BE2C (cell line): ENCODE data around the gene BTC.
"Not testable (repeated sequence)": the region's sequence is repeated elsewhere in the genome, so short reads cannot be mapped to it uniquely, and the experiment has no call there.

Experiments used
- DNase-seq: peaks from one replicate; pipeline ENCODE4 v3.0.0-alpha.2; 2020
- H3K27me3 ChIP-seq: fragments of 250-450 bp; sonication (Bioruptor Pico); 2 replicates; pipeline ENCODE4 v1.5.1; 2020; ENCODE audit warnings: mild to moderate bottlenecking
- H3K36me3 ChIP-seq: fragments of 250-450 bp; sonication (Bioruptor Pico); 2 replicates; pipeline ENCODE4 v1.5.1; 2020; ENCODE audit warnings: mild to moderate bottlenecking
- H3K4me1 ChIP-seq: fragments of 250-450 bp; sonication (Bioruptor Pico); 2 replicates; pipeline ENCODE4 v1.5.1; 2020
- H3K4me3 ChIP-seq: 2 replicates; pipeline ENCODE4 v1.5.1; 2011; ENCODE audit warnings: low read depth, low read length
- H3K9me3 ChIP-seq: fragments of 250-450 bp; sonication (Bioruptor Pico); 2 replicates; pipeline ENCODE4 v1.5.1; 2020
- CTCF ChIP-seq: IDR thresholded peaks from 2 replicates; pipeline ENCODE4 v1.5.1; 2012; ENCODE audit warnings: mild to moderate bottlenecking, low read depth, low read length

Gene BTC

GRCh38 chr4:74734995-74735394 lies 59.3 kb downstream of the BTC start:
- no peaks in the 10 kb centered on the region for H3K9me3 ChIP-seq
- no peaks in the 10 kb centered on the region for H3K27me3 ChIP-seq
- TF ChIP-seq CTCF = no peak
- no peaks in the 10 kb centered on the region for H3K4me1 ChIP-seq
- H3K36me3 ChIP-seq = no peaks in the 10 kb centered on the region
- no peak overlapping the region for H3K4me3 ChIP-seq
- no peak for DNase-seq

GRCh38 chr4:74733756-74734155 lies 60.6 kb downstream of the BTC start:
- H3K9me3 ChIP-seq = no peaks in the 10 kb centered on the region
- DNase-seq = no peak
- no peaks in the 10 kb centered on the region for H3K36me3 ChIP-seq
- TF ChIP-seq CTCF = no peak
- H3K4me1 ChIP-seq = no peaks in the 10 kb centered on the region
- H3K4me3 ChIP-seq = no peak overlapping the region
- no peaks in the 10 kb centered on the region for H3K27me3 ChIP-seq

GRCh38 chr4:74724979-74725378 lies 69.3 kb downstream of the BTC start:
- TF ChIP-seq CTCF = no peak
- Histone ChIP-seq H3K9me3 (no peaks in the 10 kb centered on the region), H3K27me3 (no peaks in the 10 kb centered on the region), H3K4me3 (no peak overlapping the region), H3K36me3 (no peaks in the 10 kb centered on the region), H3K4me1 (no peaks in the 10 kb centered on the region)
- DNase-seq = no peak

GRCh38 chr4:74716436-74716765 lies 77.9 kb downstream of the BTC start:
- no peaks in the 10 kb centered on the region for H3K27me3 ChIP-seq
- H3K9me3 ChIP-seq = no peaks in the 10 kb centered on the region
- DNase-seq = no peak
- H3K36me3 ChIP-seq = no peaks in the 10 kb centered on the region
- H3K4me3 ChIP-seq = no peak overlapping the region
- no peak for TF ChIP-seq CTCF
- H3K4me1 ChIP-seq = no peaks in the 10 kb centered on the region

GRCh38 chr4:74715706-74716435 lies 78.5 kb downstream of the BTC start:
- no peak for TF ChIP-seq CTCF
- no peak for DNase-seq
- Histone ChIP-seq H3K36me3 (no peaks in the 10 kb centered on the region), H3K9me3 (no peaks in the 10 kb centered on the region), H3K4me3 (no peak overlapping the region), H3K27me3 (no peaks in the 10 kb centered on the region), H3K4me1 (no peaks in the 10 kb centered on the region)

- H3K9me3 ChIP-seq = no peaks in the 10 kb centered on the region
- H3K36me3 ChIP-seq = no peaks in the 10 kb centered on the region
- H3K4me3 ChIP-seq = no peak overlapping the region
- TF ChIP-seq CTCF = no peak
- H3K27me3 ChIP-seq = no peaks in the 10 kb centered on the region
- H3K4me1 ChIP-seq = no peaks in the 10 kb centered on the region
- no peak for DNase-seq
These were observed 79.7 kb downstream of the BTC start for GRCh38 chr4:74714611-74715130.

- DNase-seq, H3K4me3 ChIP-seq, H3K4me1 ChIP-seq, H3K36me3 ChIP-seq, H3K9me3 ChIP-seq, H3K27me3 ChIP-seq: not testable (repeated sequence)
These were observed 86.2 kb downstream of the BTC start for GRCh38 chr4:74708135-74708534.
